T-helper 1 cell (primary cell): ENCODE measurements around the gene ZNF197.
"Not testable (repeated sequence)": the region's sequence is repeated elsewhere in the genome, so short reads cannot be mapped to it uniquely, and the experiment has no call there.

Source experiments
- DNase-seq, 5 donors: peaks; one replicate each; pipeline ENCODE4 v3.0.0-alpha.2; 2012 to 2020
- total RNA-seq, 4 donors: gene quantifications; one replicate each; lab custom pipeline; 2026; lab: John Stamatoyannopoulos, UW

Gene ZNF197
- 10.6 to 29.5 (median 25.0) reads per million in 4 donors for total RNA-seq

GRCh38 chr3:44624749-44625480, at the start of gene ZNF197:
Gene ZNF197 (plus strand): TSS chr3:44625036. CDS start chr3:44629155, 4,119 bp downstream.
- DNase-seq: peak in 4 of 5 donors; percentile 11 to 76 (median 21)

GRCh38 chr3:44576613-44577012, 48.2 kb upstream of the ZNF197 start:
- no peak for DNase-seq

GRCh38 chr3:44577354-44577952, 47.4 kb upstream of the ZNF197 start:
- not testable (repeated sequence) for DNase-seq

- DNase-seq: not testable (repeated sequence)
These were observed 46.5 kb upstream of the ZNF197 start for GRCh38 chr3:44578316-44578715.

GRCh38 chr3:44578924-44579515, 45.8 kb upstream of the ZNF197 start:
- not testable (repeated sequence) for DNase-seq

GRCh38 chr3:44579749-44580148, 45.1 kb upstream of the ZNF197 start:
- DNase-seq: not testable (repeated sequence)

- not testable (repeated sequence) for DNase-seq
These were observed 43.9 kb upstream of the ZNF197 start for GRCh38 chr3:44580971-44581370.

GRCh38 chr3:44584646-44585501, 40.0 kb upstream of the ZNF197 start, which contains the start of gene ZNF660:
Gene ZNF660 (plus strand): TSS chr3:44584964. CDS start chr3:44594194, 9,230 bp downstream.
- no peak for DNase-seq

GRCh38 chr3:44596621-44597020, 28.2 kb upstream of the ZNF197 start:
- no peak for DNase-seq

GRCh38 chr3:44601749-44602148, 23.1 kb upstream of the ZNF197 start:
- DNase-seq: no peak

GRCh38 chr3:44612678-44613077, 12.2 kb upstream of the ZNF197 start:
- DNase-seq: no peak

GRCh38 chr3:44628716-44629115, 3.9 kb downstream of the ZNF197 start:
- no peak for DNase-seq

- DNase-seq: no peak
These were observed 7.4 kb downstream of the ZNF197 start for GRCh38 chr3:44632193-44632592.

- no peak for DNase-seq
These were observed 17.5 kb downstream of the ZNF197 start for GRCh38 chr3:44642337-44642736.

GRCh38 chr3:44643024-44643423, 18.2 kb downstream of the ZNF197 start:
- no peak for DNase-seq

GRCh38 chr3:44647771-44648170, 22.9 kb downstream of the ZNF197 start:
- DNase-seq: no peak

GRCh38 chr3:44648564-44649229, 23.9 kb downstream of the ZNF197 start, which contains the start of gene ZNF35:
Gene ZNF35 (plus strand): TSS chr3:44648732. CDS start chr3:44651068, 2,336 bp downstream.
- DNase-seq: peak in 1 of 5 donors; percentile 48

- DNase-seq: no peak
These were observed 24.9 kb downstream of the ZNF197 start for GRCh38 chr3:44649709-44650108.

- no peak for DNase-seq
These were observed 29.2 kb downstream of the ZNF197 start for GRCh38 chr3:44654039-44654438.

- no peak for DNase-seq
These were observed 34.2 kb downstream of the ZNF197 start for GRCh38 chr3:44659015-44659414.

- no peak for DNase-seq
These were observed 34.6 kb downstream of the ZNF197 start for GRCh38 chr3:44659434-44659833.

GRCh38 chr3:44661189-44661588, 36.4 kb downstream of the ZNF197 start:
- DNase-seq: no peak
